ENCODE measurements around the gene EHD1.
A peak's percentile ranks its signal among the peaks of the same experiment; 100 is the strongest.

The EHD1 gene

GRCh38 chr11:64881476-64881875 lies 3.1 kb upstream of the EHD1 start:
- no peak overlapping the region for H2AFZ ChIP-seq (ENCODE audit: low read depth, low read length)
- peaks cover 3% of the 10 kb centered on the region for H3K27me3 ChIP-seq (ENCODE audit: insufficient read depth, low read length)
- H3K9me3 ChIP-seq (ENCODE audit: low read length) = no peaks in the 10 kb centered on the region
- H3K36me3 ChIP-seq (ENCODE audit: insufficient read depth, low read length) = no peaks in the 10 kb centered on the region
- H3K4me1 ChIP-seq (ENCODE audit: insufficient read depth, low read length) = peaks cover 42% of the 10 kb centered on the region
- no peak overlapping the region for H3K4me3 ChIP-seq (ENCODE audit: low read length)

- H3K4me1 ChIP-seq (ENCODE audit: insufficient read depth, low read length) = peaks cover 48% of the 10 kb centered on the region
- no peaks in the 10 kb centered on the region for H3K36me3 ChIP-seq (ENCODE audit: insufficient read depth, low read length)
- no peak overlapping the region for H3K4me3 ChIP-seq (ENCODE audit: low read length)
- no peaks in the 10 kb centered on the region for H3K9me3 ChIP-seq (ENCODE audit: low read length)
- peaks cover 3% of the 10 kb centered on the region for H3K27me3 ChIP-seq (ENCODE audit: insufficient read depth, low read length)
- H2AFZ ChIP-seq (ENCODE audit: low read depth, low read length) = no peak overlapping the region
Measured at GRCh38 chr11:64880240-64881001, 2.0 kb upstream of the EHD1 start.

DNA sequence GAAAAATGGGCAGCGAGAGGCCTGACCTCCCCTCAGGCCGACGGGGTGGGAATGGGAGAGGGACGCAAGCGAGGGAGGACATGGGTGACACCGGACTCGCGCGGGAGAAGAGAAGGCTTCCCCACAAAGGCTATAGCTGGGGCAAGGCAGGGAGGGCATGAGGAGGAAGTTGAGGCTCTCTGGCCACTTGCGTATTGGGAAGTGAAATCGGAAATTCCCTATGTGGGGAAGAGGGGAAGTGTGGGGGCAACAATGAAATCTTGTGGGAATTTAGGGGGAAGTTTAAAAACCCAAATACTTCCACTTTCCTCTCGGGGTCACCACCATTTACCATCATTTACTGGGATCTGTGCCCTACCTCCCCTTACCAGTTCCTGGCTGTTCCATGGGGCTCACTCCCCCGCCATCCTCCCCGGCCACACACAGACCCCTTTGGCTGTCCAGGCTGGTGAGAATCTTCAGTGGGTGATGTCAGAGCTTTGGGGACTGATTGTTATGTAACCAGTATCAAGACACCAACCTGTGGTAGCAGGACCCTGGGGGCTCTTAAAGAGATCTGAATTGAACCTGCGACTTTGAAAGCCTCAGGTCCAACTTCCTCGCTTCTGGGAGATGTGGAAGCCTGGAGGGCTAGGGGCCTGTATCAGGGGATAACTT lies 951 bp upstream of the EHD1 start:
- peaks cover 3% of the 10 kb centered on the region for H3K27me3 ChIP-seq (ENCODE audit: insufficient read depth, low read length)
- peak overlapping the region; percentile 94 for H3K4me3 ChIP-seq (ENCODE audit: low read length)
- peaks cover under 1% of the 10 kb centered on the region for H3K36me3 ChIP-seq (ENCODE audit: insufficient read depth, low read length)
- H3K9me3 ChIP-seq (ENCODE audit: low read length) = no peaks in the 10 kb centered on the region
- H2AFZ ChIP-seq (ENCODE audit: low read depth, low read length) = peak overlapping the region; percentile 38
- peaks cover 47% of the 10 kb centered on the region for H3K4me1 ChIP-seq (ENCODE audit: insufficient read depth, low read length)

DNA sequence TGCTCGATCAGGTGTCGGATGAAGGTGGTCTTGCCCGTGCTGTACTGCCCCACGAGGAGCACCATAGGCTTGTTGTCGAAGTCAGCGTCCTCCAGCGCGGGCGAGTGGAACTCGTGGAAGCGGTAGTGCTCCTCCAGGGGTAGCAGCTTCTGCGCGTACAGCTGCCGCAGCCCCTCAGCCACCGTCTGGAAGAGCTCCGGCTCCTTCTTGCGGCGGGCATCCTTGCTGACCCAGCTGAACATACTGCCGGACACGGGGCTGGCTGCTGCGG lies 263 bp downstream of the EHD1 start:
- Histone ChIP-seq H3K4me3 (ENCODE audit: low read length) (peak overlapping the region; percentile 77), H2AFZ (ENCODE audit: low read depth, low read length) (peak overlapping the region; percentile 47), H3K4me1 (ENCODE audit: insufficient read depth, low read length) (peaks cover 47% of the 10 kb centered on the region), H3K9me3 (ENCODE audit: low read length) (no peaks in the 10 kb centered on the region), H3K27me3 (ENCODE audit: insufficient read depth, low read length) (peaks cover 3% of the 10 kb centered on the region), H3K36me3 (ENCODE audit: insufficient read depth, low read length) (peaks cover 6% of the 10 kb centered on the region)

DNA sequence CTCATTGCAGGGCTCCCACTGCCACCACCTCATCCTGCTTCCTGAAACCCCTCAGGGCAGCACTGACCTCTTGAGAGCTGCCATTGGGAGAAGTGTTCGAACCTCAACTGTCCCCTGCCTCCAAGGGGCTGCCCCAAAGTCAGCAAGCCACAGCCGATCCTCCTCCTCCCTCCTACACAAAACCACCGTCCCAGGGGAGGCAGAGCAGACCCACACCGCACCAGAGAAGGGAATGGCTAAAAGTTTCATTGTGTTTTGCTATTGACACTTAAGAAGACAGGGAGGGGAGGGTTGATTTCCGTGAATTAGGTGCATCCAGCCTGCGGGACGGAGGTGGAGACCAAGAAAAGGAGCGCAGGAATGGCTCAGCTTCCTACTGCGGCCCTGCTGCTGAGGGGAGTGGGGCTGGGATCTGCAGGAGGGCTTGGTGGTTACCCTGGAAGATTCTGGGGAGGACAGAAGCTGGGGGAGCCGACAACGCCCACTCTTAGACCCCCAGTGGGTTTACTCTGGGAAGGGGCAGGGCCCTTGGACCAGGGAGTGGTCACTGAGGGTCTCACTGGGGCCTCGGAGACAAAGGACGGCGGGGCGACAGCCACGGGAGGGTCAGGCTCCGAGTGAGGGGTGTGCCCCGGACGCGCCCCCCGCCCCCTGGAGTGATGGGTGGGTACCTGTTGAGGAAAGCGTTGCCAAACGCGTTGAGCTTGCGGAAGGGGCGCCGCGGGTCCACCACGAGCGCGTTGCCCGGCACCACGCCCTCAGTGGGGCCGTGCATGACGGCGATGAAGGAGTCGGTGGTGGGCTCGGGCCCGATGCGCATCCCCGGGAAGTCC lies 815 bp downstream of the EHD1 start:
- Histone ChIP-seq H3K4me3 (ENCODE audit: low read length) (peak overlapping the region; percentile 77), H3K9me3 (ENCODE audit: low read length) (no peaks in the 10 kb centered on the region), H3K27me3 (ENCODE audit: insufficient read depth, low read length) (peaks cover 3% of the 10 kb centered on the region), H2AFZ (ENCODE audit: low read depth, low read length) (peak overlapping the region; percentile 47), H3K4me1 (ENCODE audit: insufficient read depth, low read length) (peaks cover 47% of the 10 kb centered on the region), H3K36me3 (ENCODE audit: insufficient read depth, low read length) (peaks cover 10% of the 10 kb centered on the region)

DNA sequence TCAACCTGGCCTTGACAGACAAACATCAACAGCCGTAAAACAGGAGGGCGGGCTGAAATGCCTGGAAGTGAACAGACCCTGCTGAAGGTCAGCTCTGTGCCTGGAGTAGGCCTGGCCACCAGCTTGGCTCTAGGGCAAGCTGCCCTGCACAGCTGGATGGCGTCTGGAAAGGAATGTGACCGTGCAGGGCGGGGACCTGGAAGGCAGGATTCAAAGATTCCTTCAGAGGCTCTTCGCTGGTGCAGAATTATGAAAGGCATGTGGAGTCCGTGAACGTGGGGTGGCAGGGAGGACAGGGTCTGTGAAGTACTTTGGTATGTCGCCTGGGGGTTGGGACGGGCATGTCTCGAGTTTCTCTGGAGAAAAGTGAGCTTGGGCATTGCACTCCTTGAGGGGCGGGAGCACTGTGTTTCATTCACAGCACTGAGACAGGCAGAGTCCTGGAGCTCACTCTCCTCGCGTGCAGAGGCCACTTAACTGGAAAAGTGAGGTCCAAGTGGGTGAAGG lies 1.5 kb downstream of the EHD1 start:
- Histone ChIP-seq H2AFZ (ENCODE audit: low read depth, low read length) (no peak overlapping the region), H3K4me1 (ENCODE audit: insufficient read depth, low read length) (peaks cover 47% of the 10 kb centered on the region), H3K27me3 (ENCODE audit: insufficient read depth, low read length) (no peaks in the 10 kb centered on the region), H3K4me3 (ENCODE audit: low read length) (peak overlapping the region; percentile 77), H3K9me3 (ENCODE audit: low read length) (no peaks in the 10 kb centered on the region), H3K36me3 (ENCODE audit: insufficient read depth, low read length) (peaks cover 12% of the 10 kb centered on the region)

DNA sequence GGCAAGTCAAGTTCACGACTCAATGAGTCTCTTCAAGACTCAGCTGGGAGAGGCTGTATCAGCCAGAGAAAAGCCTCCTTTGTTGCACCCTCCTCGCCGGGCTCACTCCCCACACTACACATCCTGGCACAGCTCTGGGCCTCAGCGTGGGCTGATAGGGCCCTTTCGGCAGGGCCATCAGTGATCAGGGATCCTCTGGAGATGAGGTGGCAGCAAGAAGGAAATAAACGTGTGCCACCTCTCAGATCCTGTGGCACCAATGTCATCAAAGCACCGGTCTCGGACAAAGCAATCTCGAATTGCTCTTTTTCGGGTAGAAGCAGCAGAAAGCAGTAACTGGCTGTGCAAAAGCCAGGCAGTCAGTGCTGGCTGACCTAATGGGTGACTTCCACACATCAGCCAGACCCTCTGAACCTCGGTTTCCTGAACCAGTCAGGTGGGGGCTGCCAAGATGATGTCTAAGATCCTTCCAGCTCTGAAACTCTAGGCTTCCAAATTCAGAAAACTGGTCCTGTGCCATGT lies 2.1 kb downstream of the EHD1 start:
- Histone ChIP-seq H2AFZ (ENCODE audit: low read depth, low read length) (no peak overlapping the region), H3K4me1 (ENCODE audit: insufficient read depth, low read length) (peaks cover 53% of the 10 kb centered on the region), H3K27me3 (ENCODE audit: insufficient read depth, low read length) (no peaks in the 10 kb centered on the region), H3K9me3 (ENCODE audit: low read length) (no peaks in the 10 kb centered on the region), H3K36me3 (ENCODE audit: insufficient read depth, low read length) (peaks cover 12% of the 10 kb centered on the region), H3K4me3 (ENCODE audit: low read length) (no peak overlapping the region)

- peaks cover 60% of the 10 kb centered on the region for H3K4me1 ChIP-seq (ENCODE audit: insufficient read depth, low read length)
- no peak overlapping the region for H2AFZ ChIP-seq (ENCODE audit: low read depth, low read length)
- H3K36me3 ChIP-seq (ENCODE audit: insufficient read depth, low read length) = peaks cover 12% of the 10 kb centered on the region
- no peaks in the 10 kb centered on the region for H3K27me3 ChIP-seq (ENCODE audit: insufficient read depth, low read length)
- no peak overlapping the region for H3K4me3 ChIP-seq (ENCODE audit: low read length)
- no peaks in the 10 kb centered on the region for H3K9me3 ChIP-seq (ENCODE audit: low read length)
Measured at GRCh38 chr11:64875369-64876228, 2.8 kb downstream of the EHD1 start.

GRCh38 chr11:64874308-64875240 lies 3.8 kb downstream of the EHD1 start:
- peaks cover 12% of the 10 kb centered on the region for H3K36me3 ChIP-seq (ENCODE audit: insufficient read depth, low read length)
- no peaks in the 10 kb centered on the region for H3K9me3 ChIP-seq (ENCODE audit: low read length)
- peaks cover 60% of the 10 kb centered on the region for H3K4me1 ChIP-seq (ENCODE audit: insufficient read depth, low read length)
- H2AFZ ChIP-seq (ENCODE audit: low read depth, low read length) = no peak overlapping the region
- no peaks in the 10 kb centered on the region for H3K27me3 ChIP-seq (ENCODE audit: insufficient read depth, low read length)
- no peak overlapping the region for H3K4me3 ChIP-seq (ENCODE audit: low read length)

GRCh38 chr11:64872790-64873488 lies 5.5 kb downstream of the EHD1 start:
- H3K27me3 ChIP-seq (ENCODE audit: insufficient read depth, low read length) = no peaks in the 10 kb centered on the region
- no peak overlapping the region for H2AFZ ChIP-seq (ENCODE audit: low read depth, low read length)
- no peak overlapping the region for H3K4me3 ChIP-seq (ENCODE audit: low read length)
- H3K36me3 ChIP-seq (ENCODE audit: insufficient read depth, low read length) = peaks cover 12% of the 10 kb centered on the region
- H3K4me1 ChIP-seq (ENCODE audit: insufficient read depth, low read length) = peaks cover 59% of the 10 kb centered on the region
- no peaks in the 10 kb centered on the region for H3K9me3 ChIP-seq (ENCODE audit: low read length)

- no peaks in the 10 kb centered on the region for H3K9me3 ChIP-seq (ENCODE audit: low read length)
- peaks cover 44% of the 10 kb centered on the region for H3K4me1 ChIP-seq (ENCODE audit: insufficient read depth, low read length)
- H3K4me3 ChIP-seq (ENCODE audit: low read length) = no peak overlapping the region
- peaks cover 12% of the 10 kb centered on the region for H3K36me3 ChIP-seq (ENCODE audit: insufficient read depth, low read length)
- H3K27me3 ChIP-seq (ENCODE audit: insufficient read depth, low read length) = no peaks in the 10 kb centered on the region
- no peak overlapping the region for H2AFZ ChIP-seq (ENCODE audit: low read depth, low read length)
Measured at GRCh38 chr11:64871492-64871891, 6.9 kb downstream of the EHD1 start.

Measured in neuron (in vitro differentiated cells).